ENCODE results near the gene AEN.
A peak's percentile ranks its signal among the peaks of the same experiment; 100 is the strongest.

AEN gene

DNA sequence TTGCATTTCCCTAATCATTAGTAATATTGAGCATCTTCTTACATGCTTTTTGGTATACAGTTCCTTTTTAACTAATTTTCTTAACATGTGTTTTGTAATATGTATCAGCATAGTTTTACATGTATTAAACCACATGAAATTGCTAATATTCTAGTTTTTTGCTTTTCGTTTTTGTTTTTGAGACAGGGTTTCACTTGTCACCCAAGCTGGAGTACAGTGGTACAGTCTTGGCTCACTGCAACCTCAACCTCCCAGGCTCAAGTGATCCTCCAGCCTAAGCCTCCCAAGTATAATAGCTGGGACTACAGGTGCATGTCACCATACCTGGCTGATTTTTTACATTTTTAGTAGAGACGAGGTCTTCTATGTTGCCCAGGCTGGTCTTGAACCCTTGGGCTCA is 13.3 kb downstream of the AEN start:
- no peak for DNase-seq

DNA sequence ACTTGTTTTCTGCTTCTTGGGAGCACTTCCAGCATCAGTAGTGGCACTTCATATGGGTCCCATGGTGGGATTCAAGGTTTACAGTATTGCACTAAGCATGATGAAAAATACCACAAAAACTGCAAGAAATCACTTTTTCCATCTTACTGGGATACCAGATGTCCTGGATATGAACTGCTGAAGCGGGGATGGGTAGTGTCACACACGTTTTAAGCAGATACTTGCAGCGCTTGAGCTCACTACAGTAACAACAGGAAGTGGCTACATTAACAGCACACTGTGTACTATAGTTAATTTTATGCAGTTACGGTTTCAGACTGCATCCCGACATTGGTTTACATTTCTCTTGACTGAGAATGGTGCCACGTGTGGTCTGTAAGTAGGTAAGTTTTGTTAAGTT is 14.2 kb downstream of the AEN start:
- DNase-seq, result no peak

DNA sequence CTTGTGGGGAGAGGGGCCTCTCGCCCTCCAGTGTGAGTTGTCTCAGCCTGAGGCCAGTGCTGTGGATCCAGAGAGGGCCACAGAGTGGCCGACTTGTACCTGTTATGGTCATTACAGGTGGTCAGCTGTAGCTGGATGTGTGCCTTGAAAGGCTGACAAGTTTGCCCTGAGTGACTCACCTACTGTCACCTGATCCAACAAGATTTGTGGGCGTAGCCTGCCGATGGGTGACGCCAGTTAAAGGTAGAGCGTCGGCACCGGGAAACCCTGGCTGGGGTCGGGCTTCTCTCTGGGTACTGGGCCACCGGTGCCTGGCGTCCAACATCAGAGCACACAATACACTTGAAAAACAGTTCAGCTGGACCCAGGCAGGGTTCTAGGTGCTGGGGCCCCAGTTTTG is 14.9 kb downstream of the AEN start:
- DNase-seq, result peak; percentile 62

DNA sequence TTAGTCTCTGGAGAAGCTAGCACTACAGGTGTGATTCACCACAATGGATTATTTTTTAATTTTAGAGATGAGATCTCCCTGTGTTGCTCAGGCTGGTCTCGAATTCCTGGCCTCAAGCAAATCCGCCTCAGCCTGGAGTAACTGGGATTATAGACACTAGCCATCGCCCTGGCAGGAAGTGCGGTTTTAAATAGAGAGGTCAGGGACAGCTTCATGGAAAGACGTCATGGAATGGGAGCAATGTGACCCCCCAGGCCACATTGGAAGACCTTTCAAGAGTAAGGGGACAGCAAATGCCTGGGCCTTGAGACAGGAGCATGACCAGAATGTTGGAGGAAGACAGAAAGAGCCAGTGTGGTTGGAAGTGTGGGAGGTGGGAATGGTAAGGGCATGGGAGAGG is 15.5 kb downstream of the AEN start:
- no peak for DNase-seq

DNA sequence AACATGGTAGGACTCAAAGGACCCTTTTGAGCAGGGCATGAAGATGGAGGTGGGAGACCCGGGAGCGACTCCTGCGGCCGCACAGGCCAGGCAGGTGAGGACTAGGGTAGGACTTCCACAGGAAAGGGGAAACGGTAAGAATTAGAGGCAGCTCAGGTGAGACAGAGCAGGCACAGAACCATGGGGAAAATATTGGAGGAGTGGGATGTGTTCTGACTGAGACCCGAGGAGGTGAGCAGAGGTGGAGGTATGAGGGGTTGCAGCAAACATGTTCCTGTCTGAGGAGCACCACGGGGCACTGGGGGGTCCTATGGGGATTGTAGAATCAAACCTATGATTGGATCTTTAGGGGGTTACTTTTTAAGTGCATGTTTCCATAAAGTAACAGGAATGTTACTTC is 16.3 kb downstream of the AEN start:
- no peak for DNase-seq

DNA sequence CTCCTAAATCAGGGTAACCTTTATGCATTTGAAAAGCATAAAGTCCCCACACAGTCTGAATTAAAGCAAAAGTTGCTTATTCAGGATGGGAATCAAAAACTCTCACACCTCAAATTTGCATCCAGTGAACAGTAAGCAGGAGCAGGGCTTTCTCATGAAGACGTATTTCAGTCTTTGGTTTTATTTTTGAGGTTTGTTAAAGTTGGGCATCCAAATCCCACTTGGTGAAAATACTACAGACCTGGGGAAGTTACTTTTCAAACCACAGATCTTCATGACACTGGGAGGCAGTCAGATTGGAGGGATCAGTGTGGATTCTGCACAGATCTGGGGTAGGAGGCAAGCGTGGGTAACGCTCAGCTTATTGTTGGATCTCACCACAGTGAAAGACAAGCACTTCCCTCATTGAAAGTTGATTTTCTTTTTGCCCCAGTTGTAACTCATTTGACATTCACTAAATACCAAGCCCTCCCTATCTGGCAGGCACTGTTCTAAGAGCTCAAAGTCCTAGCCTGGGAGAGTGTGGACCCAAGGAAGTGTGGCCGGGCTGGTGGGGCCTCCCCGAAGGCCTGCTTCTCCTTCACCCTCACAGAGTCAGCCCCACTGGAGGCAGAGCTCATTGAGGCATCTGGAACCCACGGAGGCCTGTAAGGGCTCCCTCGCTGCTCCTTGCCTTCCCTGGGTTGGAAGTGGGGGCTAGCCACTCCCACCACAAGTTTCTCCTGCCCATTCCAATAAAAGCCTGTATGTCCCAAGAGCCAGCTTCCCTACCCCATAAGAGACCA is 16.9 kb downstream of the AEN start:
- DNase-seq, result no peak

DNA sequence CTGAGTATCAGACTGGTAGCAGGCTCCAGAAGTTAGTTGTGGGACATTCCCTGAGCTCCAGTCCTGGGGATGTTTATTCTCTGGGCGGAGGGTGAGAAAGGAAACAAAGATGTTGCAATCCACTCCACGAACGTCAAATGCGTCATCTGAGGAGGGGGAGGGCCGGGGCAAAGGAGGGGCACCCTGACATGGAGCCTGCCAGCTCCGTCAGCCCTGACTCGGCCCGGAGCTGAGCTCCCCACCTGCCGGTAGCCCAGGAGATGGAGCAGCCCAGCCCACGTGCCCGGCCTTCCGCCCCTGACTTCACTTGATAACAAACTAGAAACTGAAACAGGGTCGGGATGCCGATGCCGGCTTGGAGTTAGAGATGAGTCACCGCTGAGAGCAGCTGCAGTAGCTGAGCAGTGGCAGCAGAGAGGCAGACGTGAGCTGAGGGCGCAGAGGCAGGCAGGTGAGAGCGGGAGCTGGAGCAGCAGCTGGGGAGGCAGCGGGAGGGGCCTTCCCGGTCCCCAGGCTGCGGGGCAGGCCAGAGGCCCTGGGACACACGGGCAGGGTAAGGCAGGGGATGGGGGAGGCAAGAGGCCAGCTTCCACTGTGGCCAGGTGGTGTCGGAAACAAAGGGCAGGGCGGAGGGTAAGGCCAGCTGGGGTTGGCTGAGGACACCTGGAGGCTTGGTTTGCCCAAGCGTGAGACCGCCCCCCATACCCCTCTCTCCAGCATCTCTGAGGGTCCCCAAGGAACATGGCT is 17.7 kb downstream of the AEN start, which contains the start of gene ISG20:
Gene ISG20 (plus strand): TSS at position 391 of the 747 bp plus-strand sequence. CDS start 351 bp downstream, at position 742.
- peak; percentile 94 for DNase-seq

DNA sequence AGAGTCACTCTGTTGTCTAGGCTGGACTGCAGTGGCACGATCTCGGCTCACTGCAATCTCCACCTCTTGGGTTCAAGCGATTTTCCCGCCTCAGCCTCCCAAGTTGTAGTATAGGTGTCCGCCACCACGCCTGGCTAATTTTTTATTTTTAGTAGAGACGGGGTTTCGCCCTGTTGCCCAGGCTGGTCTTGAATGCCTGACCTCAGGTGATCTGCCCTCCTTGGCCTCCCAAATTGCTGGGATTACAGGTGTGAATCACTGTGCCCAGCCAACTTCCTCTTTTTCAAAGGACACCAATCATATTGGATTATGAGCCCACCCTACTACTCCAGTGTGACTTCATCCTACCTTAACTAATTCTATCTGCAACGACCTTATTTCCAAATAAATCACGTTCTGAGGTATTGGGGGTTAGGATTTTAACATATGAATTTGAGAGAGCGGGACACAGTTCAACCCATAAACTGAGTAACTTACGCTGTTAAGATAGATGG is 20.9 kb downstream of the AEN start:
- DNase-seq, result no peak

DNA sequence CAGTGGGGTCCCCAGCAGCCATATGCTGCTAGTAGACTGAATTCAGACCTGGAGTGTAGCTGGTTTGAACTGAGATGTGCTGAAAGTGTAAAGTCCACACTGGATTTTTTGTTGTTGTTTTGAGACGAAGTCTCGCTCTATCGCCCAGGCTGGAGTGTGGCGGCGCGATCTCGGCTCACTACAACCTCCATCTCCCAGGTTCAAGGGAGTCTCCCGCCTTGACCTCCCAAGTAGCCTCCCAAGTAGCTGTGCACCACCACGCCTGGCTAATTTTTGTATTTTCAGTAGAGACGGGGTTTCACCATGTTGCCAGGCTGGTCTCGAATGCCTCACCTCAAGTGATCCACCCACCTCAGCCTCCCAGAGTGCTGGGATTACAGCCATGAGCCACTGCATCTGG is 21.4 kb downstream of the AEN start:
- peak; percentile 21 for DNase-seq

DNA sequence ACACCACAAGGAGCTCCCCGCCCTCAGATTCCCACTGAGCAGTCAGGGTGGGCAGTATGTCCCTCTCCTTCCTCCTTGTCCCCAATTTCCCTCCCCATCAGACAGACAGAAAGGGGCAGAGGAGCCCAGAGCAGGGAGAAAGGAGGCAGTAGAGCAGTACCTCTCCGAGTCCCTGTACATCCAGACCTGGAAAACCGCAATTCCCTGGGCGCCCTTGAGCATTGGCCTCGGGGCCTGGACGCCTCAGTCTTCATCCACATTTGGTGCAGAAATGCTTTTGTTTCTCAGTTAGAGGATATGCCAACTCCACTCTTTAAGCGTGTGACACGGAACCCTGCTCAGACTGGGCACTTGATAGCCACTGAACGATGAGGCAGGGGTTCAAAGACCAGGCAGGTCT is 23.6 kb downstream of the AEN start:
- no peak for DNase-seq

DNA sequence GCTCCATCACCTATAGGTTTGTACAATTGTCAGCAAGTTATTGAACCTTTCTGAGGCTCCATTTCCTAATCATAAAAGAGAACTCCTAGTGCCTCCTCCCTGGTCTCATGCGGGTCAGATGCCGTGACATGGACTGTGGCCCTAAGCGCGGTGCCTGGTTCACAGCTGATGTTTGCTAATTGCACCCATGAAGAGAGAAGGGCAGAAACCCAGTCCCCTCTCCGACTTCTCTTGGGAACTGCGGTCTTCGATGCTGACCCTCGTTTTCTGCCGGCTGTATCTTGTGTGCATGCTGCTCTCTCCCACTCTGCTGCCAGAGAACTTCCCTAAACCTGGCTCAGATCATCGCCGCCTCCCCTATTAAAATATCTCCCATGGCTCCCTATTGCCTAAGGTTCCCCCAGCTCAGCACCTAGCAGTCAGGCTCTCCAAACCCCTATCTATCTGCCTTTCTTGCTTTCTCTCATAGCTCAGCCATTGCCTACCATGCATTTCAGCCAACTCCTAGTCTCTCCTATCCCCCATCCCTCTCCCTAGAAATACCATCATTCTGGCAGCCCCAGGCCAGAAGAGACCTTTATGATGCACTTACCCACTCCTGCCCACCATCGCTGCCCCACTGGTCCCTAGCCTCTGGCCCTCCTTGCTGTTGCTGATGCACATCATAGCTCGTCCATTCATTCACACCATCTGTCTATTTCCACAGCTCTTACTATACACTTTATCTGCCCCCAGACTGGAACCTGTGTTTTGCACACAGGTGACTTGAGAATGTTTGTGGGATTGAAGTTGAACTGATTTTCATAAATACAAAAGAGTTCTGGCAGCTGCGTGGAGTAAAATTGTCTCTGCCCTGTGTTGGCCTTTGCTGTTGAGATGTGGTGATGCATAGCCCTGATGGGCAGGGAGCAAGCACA is 24.3 kb downstream of the AEN start:
- peak; percentile 17 for DNase-seq

DNA sequence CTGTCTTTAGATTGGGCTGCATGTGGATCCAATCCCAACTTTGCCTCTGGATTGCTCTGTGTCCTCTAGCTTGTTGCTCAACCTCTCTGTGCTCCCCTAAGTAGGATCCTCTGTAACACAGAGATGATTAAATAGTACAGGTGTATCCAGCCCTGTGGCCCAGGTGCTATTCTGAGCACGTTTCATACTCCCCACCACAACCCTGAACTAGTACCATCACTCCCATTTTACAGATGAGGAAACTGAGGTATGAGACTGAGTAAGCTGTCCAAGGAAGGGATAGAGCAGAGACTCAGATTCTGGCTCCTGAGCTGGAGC is 24.9 kb downstream of the AEN start:
- DNase-seq, result peak; percentile 13

DNA sequence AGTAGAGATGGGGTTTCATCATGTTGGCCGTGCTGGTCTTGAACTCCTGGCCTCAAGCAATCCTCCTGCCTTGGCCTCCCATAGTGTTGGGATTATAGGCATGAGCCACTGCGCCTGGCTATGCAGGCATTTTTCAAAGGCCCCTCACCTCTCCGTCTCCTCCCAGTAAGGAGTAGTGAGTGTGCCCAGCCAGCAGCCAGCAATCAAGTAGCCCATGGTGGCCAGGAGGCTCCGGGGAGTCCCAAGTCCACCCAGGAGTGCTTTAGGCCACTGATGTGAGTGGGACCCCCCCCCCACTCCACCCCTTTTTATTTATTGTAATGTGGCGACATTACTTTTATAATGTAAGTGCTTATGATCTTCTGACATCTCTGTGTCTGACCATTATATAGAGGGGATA is 25.8 kb downstream of the AEN start:
- no peak for DNase-seq

DNA sequence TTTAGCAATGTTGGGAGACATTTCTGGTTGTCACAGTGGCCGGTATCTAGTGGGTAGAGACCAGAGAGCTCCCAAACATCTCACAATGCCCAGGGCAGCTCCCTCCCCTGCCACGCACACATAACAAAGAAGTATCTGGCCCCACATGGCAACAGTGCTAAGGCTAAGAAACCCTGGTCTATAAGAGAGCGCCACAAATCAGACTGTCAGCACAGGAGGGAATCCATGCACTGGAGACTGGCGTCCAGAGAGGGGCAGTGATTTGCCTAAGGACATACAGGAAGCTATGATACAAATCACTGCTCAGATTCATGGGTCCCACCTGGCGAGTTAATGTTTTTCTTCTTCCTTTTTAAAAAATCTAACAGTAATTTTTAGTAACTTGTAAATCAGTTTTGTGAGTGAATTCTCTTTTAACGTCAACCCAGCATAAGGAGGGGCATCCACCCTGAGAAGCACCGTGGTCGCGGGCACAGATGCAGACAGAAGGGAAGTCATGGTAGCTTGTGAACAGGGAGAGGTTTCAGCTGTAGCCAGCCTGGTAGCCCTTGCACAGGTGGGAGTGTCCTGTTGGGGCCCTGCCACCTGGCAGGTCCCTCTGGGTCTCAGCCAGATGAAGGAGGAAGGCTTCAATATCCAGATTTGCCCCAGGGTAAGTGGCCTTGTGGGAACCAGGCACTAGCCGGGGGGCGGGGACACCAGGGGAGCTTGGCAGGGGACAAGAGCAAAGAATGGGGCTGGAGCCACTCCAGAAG is 26.4 kb downstream of the AEN start:
- DNase-seq, result peak; percentile 25

DNA sequence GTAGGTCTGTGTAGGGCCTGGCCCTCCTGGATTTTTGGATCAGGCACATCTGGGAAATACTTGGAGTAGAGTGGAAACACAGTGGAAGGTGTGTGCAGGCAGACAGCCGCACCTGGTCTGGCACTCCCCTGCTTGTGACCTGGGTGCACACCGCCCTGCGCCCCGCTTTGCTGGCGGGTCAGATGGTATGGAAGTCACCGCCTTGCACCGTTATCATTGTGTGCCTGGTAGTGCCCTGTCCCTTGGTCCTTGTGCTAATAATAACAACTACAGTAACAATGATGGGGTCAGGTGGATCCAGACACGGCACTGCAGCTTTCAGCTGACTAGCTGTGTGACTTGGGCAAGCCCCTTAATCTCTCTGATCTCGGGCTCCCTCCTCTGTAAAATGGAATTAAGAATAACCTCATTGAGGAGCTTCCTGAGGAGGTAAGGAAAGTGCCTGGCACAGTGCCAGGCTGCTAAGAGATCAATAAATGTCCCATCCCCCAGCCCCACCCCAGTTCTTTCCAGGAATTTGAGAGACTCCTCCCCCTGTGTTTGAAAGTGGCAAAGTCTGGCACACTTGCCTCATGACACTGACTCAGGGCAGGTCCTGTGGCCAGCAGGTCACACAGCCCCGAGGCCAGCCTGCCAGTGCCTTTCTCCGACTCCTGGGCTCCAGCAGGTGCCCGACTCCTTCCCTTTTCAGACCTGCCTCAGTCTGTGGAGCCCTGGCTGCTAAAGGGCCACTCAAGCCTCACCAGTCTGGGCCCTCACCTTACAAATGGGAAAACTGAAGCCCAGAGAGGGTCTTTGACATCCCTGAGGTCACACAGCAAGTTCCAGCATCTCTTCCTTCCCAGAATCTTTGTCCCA is 27.4 kb downstream of the AEN start:
- peak; percentile 53 for DNase-seq

DNA sequence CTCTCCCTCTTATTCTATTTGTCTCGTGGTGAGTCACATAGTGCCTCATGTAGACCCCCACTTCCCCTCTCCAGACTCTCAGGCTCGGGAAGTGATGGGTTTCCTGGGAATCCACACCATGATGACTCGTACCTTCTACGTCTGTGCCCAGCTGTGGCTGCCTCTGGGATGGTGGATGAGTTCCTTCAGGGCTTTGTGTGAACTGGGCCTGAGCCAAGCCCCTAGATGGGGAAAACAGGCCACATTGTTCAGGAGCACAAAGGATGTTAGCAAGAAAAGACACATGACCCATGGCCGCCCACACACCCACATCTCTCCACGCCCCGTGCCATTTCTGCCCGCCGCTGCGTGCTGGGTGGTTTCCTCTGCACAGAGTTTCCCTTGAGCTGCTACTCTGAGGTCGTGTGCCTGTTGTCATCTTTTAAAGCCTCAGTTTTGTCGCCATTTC is 28.2 kb downstream of the AEN start:
- DNase-seq, result peak; percentile 87

DNA sequence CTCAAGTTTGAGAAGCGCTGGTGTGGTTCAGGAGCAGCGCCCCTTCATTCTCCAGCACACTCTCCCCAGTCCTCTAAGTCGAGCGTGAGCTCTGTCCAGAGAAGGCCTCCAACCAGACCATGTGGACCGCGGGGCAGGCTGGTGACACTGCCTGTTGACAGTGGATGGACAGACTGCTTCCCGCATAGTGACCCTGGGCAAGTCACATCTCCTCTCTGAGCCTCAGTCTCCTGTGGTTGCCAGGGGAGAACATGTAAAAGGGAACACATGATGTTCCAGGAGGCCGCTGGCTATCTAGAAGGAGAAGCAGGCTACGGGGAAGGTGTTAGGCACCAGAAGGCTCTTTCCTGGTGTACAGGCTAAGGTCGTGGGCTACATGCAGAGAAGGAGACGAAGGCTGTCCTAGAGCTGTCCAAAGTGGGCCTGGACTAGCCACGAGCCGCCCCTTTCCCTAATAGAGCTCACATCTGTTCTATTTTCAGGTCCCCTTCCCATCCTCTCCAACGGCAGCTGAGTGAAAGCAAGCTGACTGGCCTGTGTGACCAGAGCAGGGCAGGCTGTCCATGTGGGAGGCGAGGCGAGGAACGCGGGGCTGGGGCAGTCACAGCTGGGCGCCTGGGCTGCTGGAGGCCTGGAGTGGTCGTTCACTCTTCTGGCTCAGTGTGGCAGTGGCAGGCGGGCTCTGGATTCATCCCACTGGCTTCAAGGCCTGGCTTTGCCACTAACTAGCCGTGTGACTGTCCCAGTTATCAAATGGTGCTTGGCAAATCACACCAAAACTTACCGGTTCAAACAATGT is 28.8 kb downstream of the AEN start:
- no peak for DNase-seq

DNA sequence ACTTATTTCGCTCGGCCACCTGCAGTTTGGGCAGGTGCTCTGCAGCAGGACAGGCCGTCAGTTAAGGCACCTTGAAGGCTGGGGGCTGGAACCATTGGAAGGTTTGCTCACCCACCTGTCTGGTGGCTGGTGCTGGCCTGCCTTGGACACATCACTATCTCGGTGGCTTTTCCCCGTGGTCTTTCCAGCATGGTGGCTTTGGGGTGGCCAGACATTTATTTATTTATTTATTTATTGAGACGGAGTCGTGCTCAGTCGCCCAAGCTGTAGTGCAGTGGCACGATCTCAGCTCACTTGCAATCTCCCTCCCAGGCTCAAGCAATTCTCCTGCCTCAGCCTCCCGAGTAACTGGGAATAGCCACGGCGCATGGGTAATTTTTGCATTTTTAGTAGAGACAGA is 29.4 kb downstream of the AEN start:
- no peak for DNase-seq

DNA sequence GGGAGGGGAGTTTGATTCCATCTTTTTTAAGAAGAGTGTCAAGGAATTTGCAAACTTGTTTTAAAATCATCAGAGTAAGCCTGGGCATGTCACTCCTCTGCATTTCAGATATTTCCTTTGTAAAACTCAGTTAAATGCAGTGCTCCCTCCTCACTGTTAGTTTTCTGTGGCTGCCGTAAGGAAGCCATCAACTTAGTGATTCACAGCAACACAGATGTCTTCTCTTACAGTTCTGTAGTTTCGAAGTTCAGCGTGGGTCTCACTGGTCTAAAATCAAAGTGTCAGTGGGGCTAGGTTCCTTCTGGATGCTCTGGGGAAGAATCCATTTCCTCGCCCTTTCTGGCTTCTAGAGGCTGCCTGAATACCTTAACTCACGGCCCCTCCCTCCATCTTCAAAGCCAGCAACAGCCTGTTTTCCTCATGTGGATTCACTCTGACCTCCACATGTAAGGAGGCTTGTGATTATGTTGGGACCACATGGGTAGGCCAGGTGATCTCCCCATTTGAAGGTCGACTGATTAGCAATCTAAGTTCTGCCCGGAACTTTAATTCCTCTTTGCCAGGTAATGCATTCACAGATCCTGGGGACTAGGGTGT is 30.1 kb downstream of the AEN start:
- no peak for DNase-seq

DNA sequence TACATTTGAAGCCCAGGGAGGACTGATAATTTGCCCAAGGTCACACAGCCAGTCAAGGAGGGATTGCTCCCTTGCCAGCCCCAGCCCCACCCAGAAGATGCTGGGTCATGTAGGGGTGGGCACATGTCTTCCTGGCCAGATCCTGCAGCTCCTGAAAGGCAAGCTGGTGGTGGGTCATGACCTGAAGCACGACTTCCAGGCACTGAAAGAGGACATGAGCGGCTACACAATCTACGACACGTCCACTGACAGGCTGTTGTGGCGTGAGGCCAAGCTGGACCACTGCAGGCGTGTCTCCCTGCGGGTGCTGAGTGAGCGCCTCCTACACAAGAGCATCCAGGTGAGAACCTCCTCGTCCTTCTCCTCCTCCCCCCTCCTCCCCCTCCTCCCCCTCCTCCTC is 30.8 kb downstream of the AEN start:
- no peak for DNase-seq
